Vagina (tissue), 2 donors: Measurements from ENCODE around the gene HM13.

Experiments used
- CTCF ChIP-seq, 3 experiments: fragments of 450-650 bp in 2 of 3; fragments of 200-600 bp in 1 of 3; sonication (generic) in 1 of 3; IDR thresholded peaks; one replicate each; pipeline ENCODE4 v1.5.1; 2017 to 2019; ENCODE audit warnings: antibody characterized with exemption in 3 of 3, mild to moderate bottlenecking in 2 of 3, moderate library complexity in 2 of 3
- POLR2A ChIP-seq, 2 donors: fragments of 450-650 bp; IDR thresholded peaks; one replicate each; pipeline ENCODE4 v1.6.1; 2017; ENCODE audit warnings: antibody characterized with exemption in 2 of 2, mild to moderate bottlenecking in 2 of 2, moderate library complexity in 2 of 2
- POLR2AphosphoS5 ChIP-seq, 2 donors: sonication (generic); formaldehyde crosslinking; IDR thresholded peaks; one replicate each; pipeline ENCODE4 v1.9.0; 2017; ENCODE audit warnings: antibody characterized with exemption in 2 of 2, mild to moderate bottlenecking in 2 of 2, low read depth in 1 of 2; ENCODE audit not compliant: insufficient read depth in 1 of 2

- TF ChIP-seq CTCF (IDR thresholded peaks at IDR 0.05) (no peak), POLR2A (IDR thresholded peaks at IDR 0.05) (no peak), POLR2AphosphoS5 (IDR thresholded peaks at IDR 0.05; ENCODE audit: insufficient read depth in 1 of 2, low read depth in 1 of 2) (no peak)
These were observed 88.2 kb downstream of the HM13 start for GRCh38 chr20:31602431-31602778.
